Gastroesophageal sphincter (tissue), 2 donors: ENCODE data around the gene ZFYVE28.

Experiments
- EP300 ChIP-seq: sonication (generic); formaldehyde crosslinking; IDR thresholded peaks from one replicate; pipeline ENCODE4 v1.6.1; 2017; ENCODE audit warnings: antibody characterized with exemption, mild to moderate bottlenecking
- POLR2AphosphoS5 ChIP-seq: sonication (generic); formaldehyde crosslinking; IDR thresholded peaks from one replicate; pipeline ENCODE4 v1.6.1; 2017; ENCODE audit warnings: antibody characterized with exemption

DNA sequence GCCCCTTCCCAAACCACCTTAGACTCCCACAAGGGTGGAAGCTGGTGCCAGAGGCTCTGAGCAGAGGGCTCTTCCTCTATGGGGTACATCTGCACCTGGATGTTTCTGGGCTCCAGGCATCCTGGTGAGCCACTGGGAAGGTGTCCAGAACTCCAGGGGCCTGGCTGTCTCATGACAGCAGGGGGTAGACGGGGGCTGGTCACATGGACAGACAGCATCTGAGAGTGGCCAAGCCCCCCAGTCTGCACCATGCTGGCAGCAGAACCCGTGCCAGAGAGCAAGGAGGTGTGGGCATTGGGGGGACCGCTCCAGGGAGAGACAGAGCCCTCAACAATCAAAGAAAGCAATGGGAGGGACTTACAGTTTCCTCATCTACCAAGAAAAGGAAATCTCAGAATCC, 39.5 kb downstream of the ZFYVE28 start:
- no peak for TF ChIP-seq POLR2AphosphoS5
- no peak for TF ChIP-seq EP300
